Embryonic facial prominence (tissue), 1 donor: ENCODE data around the gene PMEPA1.

ENCODE experiments used
- DNase-seq: peaks from one replicate; pipeline ENCODE4 v3.0.0-alpha.2; 2016; ENCODE audit errors: extremely low spot score

The PMEPA1 gene

DNA sequence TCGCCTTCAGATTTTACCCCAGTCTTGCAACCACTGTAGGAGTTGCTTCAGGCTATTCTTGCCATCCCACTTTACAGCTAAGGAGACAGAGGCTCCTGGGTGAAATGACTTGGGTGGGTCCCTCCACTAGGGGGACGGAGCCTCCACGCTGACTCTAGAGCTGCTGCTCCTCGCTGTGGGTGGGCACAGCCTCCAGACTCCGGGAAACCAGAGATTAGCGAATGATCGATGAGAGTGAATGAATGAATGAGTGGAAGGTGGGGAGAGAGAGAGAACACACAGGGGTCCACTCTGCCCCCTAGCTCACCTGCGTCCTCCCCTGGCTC, 100.0 kb downstream of the PMEPA1 start:
- no peak for DNase-seq

DNA sequence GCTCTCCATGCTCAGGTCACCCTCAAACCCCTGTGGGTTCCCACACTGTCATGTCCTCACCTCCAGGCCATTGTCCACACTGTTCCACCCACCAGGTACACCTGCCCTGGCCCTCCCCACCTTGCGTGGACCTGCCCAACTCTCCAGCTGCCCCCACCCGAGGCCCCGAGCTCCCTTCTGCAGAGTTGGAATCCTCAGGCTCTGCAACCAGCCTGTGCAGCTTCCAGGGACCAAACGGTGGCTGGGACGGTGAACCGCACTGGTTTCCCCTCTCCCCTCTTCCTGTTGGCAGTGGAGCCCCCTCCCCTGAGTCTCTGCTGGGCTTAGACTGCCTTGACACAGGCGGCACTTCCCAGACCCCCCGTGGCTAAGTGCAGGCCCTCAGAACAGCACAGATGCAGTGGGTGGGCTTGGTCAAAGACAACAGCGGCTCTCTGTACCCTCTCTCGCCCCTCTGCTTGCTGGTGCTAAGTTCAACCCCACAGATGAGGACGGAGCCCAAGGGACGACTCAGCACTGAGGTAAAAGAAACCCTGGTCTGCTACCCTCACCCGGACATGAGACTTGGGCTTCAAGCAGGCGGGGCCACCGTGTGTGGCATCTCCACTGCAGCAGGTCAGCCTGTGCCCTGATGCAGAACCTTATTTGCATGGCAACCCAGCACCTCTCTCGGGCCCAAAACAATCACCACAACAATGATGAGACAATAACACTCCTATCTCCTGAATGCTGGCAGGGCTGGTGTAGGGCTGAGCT, 100.6 kb downstream of the PMEPA1 start:
- no peak for DNase-seq

DNA sequence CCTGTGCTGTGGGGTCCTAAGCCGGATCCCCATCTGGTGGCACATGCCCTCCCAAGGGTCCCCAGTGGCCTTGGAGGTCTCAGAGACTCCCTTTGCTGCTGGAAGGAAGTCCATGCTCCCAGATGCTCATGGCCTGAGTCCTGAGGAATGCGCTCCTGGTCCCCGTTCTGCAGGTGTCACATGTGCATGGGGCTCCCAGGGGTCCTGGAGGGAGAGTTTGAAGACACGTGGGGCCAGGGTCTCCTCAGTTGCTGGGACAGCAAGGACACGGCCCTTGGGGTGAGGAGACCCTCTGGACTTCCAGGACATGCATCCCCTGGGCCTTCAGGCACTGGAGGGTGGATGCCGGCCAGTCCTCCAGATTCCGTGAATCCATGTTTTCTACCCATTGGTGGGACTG, 101.3 kb downstream of the PMEPA1 start:
- DNase-seq: no peak

DNA sequence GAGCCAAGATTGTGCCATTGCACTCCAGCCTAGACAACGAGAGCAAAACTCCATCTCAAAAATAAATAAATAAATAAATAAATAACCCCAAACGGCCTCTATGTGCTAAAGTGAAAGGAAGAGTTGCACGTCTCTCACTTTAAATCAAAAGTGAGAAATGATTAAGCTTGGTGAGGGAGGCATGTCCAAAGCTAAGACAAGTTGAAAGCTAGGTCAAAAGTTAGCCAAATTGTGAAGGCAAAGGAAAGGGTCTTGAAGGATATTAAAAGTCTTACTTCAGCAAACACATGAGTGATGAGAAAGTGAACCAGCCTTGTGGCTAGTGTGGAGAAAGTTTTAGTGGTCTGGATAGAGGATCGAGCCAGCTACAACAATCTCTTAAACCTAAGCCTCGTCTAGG, 103.9 kb downstream of the PMEPA1 start:
- no peak for DNase-seq

DNA sequence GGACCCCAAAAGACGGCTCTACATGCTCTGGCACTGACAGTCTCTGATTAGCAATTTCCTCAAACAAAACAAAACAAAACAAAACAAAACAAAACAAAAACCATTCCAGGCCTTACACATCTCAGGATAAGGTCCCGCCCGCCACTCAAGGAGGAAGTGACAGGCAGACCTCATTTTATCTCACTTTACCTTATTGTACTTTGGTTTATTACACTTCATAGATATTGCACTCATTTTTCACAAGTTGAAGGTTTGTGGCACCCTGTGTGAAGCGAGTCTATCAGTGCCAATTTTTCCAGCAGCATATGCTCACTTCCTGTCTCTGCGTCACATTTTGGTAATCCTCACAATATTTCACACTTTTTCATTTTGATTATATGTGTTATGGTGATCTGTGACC, 104.8 kb downstream of the PMEPA1 start:
- no peak for DNase-seq

DNA sequence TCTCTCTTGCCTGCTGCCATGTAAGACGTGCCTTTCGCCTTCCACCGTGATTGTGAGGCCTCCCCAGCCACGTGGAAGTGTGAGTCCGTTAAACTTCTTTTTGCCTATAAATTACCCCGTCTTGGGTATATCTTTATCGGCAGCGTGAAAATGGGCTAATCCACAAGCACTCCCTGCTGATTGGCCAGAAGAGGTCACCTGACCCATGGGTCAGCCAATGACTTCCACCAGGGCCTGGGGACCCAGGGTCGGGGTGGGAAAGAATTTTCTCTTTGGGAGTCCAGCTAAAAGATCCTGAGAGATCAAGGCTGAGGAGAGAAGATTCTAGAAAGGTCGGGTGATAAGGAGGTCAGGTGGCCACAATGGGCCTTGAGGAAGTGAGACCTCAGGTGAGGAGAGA, 106.7 kb downstream of the PMEPA1 start:
- DNase-seq: no peak

DNA sequence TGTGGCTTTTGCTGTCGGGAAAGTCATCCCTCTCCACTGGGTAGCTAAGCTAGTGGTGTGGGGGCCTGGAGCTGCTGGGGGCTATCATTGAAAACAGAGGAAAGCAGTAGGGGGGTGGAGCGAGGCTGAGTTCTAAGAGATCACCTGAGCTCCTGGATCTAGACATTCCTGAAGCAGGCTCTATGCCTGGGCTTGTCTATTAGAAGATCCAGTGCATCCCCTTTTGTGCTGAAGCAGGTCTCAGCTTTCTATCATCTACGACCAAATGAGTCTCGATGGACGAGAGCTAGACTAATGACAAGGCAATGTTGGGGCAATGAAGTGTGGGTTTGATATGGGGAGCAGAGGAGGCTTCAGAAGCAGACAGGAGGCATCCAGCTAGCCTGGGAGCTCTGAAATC, 108.1 kb downstream of the PMEPA1 start:
- no peak for DNase-seq

DNA sequence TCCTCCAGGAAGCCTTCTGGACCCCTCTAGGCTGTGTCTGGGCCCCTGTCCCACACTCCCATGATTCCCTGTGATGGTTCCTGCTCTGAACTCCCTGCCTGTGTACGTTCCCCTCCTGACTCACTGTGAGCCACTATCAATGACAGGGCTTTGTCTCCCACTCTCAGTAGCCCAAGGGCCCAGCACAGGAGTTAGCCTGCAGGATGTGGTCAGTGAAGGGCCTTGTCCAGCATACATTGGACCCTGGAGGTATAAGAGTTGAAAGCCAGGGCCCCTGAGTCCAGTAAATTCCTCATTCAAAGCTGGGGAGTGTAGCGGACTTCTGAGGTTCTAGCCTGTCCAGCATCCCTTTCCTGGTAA, 108.6 kb downstream of the PMEPA1 start:
- no peak for DNase-seq

DNA sequence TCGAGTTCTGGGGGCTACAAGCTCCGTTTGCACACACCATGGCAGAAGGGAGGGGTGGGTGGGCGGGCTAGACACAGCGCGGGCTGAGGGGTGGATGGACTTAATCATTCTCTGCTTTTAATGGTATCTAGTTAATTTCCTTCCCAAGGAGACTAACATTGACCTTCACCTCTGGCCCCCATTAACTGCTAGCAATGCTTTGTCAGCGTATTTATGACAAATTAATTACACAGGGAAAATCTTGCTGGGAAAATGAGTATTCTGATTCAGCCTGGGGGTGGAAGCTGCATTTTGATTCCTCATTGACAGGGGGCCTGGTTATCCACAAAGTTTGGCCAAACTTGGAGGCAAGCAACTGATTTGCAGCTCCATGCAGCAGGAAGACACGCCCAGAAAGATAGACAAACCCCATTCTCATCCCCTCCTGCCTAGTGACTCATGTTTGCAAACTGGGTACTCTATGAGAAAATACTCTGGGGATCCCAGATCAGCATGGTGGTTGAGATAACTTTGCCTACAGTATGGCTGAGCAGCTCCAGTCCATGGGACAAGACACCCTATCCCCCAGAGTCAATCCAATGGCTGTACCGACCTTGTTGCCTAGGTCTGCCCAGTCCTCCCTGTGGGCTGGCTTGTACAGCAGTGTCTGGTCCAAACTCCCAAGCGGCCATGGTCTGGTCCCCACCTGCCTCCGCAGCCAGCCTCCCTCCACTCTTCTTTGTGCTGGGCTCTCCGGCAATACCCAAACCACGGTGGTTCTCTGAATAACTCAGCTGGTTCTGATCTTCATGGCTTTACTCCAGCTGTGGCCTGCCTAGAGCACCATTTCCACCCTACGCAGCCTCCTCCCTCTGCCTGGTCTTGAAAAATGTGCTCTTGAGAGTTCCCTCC, 109.2 kb downstream of the PMEPA1 start:
- no peak for DNase-seq

DNA sequence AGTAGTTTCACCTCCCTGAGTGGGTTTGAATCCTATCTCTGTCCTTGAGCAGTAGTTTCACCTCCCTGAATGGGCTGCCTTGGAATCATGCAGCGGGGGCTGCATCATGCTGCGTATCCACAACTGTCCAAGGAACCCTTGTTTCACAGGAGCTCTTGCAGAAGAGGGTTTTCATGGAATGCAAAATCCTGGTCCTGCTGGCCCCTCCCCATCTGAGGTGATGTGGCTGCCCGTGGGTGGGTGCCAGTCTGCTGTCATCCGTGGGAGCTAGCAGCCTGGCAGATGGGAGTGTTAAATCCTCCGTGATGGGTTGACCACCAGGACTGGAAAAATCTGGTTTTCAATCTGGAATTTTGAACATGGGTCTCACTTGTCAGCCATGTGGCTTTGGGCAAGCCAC, 111.3 kb downstream of the PMEPA1 start:
- DNase-seq: no peak
